ENCODE results near the gene DENND2C.

Gene DENND2C

DNA sequence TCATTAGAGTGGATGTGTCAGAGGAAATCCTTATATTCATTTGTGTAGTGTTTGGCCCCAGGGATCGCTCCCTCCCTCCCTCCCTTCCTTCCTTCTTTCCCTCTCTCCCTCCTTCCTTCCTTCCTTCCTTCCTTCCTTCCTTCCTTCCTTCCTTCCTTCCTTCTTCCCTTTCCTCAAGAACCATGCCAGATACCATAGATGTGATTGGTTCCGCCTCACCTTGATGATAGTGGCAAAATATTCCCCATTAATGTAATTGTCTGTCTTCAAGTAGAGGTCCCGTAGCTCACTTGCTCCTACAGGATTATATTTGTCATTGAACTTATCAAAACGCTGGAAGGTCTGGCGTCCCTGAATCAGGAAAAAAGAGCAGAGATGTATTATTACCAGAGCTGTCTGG lies 7.8 kb upstream of the DENND2C start:
- no peak for DNase-seq

- DNase-seq = no peak
These were observed 6.3 kb upstream of the DENND2C start for GRCh38 chr1:114676115-114676514.

GRCh38 chr1:114671939-114672275 lies 2.1 kb upstream of the DENND2C start:
- DNase-seq = no peak

GRCh38 chr1:114671011-114671938 lies 1.4 kb upstream of the DENND2C start:
- DNase-seq = no peak

DNA sequence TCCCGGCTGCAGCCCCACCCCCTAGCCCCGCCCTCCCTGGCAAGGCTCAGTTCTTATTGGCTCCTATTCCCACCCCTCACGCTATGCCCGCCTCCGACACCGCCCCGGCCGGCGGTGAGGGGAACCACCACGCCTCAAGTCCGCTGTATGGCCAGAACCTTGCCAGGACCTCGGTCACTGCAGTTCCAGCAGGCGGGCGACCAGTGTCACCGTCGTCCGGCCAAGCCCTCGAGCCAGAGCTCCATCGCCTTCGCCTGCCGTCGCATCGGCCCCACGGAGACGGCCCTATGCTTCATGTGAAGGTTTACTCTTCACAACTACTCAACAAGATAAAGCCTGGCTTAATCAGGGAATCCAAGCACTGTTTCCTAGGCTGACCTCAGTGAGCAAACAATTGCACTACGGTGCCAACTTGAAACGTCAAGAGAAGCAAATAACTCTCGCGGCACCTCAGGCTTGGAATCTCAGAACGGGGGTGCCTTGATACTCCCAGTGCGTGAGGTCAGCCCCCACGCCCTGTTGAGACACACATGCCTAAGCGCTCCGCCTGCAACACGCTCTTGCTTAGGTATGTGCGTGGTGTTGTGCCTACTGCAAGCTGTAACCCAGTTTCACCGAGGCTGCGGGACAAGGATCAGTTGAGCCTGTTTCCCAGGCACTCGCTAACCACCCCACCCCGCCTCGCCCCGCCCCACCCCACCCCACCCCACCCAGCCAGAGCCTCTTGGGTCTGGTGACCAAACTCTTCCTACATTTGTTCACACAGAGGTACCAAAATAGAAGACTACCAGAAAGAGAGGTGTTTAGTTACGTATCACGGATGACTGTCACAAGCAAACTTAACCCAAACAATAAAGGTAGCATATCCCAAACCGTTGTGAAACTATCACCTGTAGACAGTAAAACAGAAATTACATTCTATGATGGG lies 498 bp upstream of the DENND2C start:
- peak; percentile 93 for DNase-seq

DNA sequence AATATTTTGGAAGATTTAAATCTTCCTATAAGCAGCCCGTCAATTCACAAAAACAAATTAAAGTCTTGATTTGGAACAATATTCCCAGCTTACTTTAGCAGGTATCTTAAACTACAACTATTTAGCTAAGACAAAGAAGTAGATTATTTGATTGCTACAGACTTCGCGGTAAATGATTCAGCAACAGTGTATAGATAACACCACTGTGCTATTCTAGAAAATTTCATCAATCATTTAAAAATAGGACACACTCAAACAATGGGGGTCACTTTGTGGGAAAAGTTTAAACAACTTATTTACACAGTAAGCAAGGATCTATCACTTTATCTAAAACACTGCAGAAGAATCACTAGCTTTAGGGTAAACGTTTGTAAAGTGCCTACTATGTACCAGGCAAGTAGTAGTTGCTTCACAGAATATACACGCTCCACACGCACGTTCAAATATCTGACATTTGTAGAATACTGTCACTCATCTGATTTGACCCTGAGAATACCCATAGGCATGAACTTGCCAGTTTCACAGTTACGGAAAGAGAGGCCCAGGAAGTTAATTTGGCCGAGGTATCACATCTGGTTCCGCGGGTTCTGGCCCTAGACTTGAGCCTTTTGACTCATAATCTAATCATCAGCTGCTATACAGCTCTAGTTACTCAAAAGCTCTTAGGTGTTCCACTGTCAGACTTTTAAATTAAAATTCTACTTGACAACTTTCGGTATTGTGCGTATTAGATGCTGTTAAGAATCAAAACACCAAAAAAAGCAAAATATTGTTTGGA lies 876 bp downstream of the DENND2C start:
- DNase-seq = no peak

GRCh38 chr1:114668373-114668772 lies 1.5 kb downstream of the DENND2C start:
- no peak for DNase-seq

GRCh38 chr1:114666954-114667353 lies 2.9 kb downstream of the DENND2C start:
- DNase-seq = no peak

GRCh38 chr1:114660238-114660637 lies 9.6 kb downstream of the DENND2C start:
- no peak for DNase-seq

- DNase-seq = no peak
These were observed 18.0 kb downstream of the DENND2C start for GRCh38 chr1:114651893-114652292.

DNA sequence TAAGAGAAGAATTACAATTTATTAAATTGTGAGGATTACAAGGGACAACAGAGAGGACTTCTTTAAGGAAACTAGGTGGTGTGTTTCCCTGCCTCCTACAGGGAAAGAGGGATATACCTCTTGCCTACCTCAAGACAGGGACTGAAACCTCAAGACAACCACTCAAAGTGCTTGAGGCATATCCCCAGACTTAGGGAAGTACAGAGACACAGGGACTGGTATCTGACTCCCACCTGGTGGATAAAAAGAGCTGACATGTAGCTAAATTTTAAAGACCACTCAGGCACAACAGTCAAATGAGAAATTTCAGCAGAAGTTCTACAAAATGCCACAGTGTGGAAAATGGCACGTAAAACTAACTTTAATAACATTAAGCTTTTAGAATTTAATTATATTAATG lies 21.3 kb downstream of the DENND2C start:
- no peak for DNase-seq

DNA sequence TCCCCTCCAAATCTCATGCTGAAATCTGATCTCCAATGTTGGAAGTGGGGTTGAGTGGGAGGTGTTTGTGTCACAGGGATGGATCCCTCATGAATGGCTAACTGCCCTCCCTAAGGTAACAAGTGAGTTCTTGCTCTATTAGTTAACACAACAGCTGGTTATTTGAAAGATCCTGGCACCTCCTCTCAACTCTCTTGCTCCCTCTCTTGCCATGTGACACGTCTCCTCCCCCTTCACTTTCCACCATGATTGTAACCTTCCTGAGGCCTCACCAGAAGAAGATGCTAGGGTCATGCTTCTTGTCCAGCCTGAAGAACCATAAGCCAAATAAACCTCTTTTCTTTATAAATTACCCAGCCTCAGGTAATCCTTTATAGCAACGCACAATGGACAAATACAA lies 28.5 kb downstream of the DENND2C start:
- DNase-seq = no peak

DNA sequence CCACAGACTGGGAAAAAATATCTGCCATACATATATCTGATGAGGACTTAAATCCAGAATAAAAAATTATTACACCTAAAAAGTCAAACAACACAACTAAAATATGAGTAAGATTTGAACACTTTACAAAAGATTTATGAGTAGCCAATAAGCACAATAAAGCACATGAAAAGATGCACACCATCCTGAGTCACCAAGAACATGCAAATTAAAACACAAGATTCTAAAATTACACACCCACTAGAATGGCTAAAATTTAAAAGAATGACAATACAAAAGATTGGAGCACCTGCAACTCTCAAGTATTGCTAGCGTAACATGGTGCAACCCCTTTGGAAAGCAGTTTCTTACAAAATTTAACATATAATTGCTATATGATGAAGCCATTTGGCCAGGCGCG lies 30.9 kb downstream of the DENND2C start:
- no peak for DNase-seq

DNA sequence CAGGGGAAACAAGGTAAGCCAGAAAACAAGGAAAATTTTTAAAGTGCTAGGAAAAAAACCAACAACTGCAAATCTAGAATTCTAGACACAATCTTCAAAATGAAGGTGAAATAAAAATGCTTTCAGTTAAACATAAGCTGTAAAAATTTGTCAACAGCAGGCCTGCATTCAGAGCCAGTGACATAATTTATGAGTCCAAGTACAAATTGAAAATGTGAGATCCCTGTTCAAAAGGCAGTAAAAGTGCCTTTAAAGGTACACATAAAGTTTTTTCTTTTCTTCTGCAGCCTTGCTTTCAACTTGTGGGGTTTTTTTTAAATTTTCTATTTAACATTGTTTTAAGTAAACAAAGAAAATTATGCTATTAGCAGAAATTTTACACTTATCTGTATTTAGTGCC lies 37.4 kb downstream of the DENND2C start:
- no peak for DNase-seq

- DNase-seq = no peak
These were observed 42.7 kb downstream of the DENND2C start for GRCh38 chr1:114627107-114627506.

GRCh38 chr1:114623364-114623763 lies 46.5 kb downstream of the DENND2C start:
- no peak for DNase-seq

- DNase-seq = no peak
These were observed 49.4 kb downstream of the DENND2C start for GRCh38 chr1:114620419-114620818.

- no peak for DNase-seq
These were observed 51.2 kb downstream of the DENND2C start for GRCh38 chr1:114618606-114619005.

DNA sequence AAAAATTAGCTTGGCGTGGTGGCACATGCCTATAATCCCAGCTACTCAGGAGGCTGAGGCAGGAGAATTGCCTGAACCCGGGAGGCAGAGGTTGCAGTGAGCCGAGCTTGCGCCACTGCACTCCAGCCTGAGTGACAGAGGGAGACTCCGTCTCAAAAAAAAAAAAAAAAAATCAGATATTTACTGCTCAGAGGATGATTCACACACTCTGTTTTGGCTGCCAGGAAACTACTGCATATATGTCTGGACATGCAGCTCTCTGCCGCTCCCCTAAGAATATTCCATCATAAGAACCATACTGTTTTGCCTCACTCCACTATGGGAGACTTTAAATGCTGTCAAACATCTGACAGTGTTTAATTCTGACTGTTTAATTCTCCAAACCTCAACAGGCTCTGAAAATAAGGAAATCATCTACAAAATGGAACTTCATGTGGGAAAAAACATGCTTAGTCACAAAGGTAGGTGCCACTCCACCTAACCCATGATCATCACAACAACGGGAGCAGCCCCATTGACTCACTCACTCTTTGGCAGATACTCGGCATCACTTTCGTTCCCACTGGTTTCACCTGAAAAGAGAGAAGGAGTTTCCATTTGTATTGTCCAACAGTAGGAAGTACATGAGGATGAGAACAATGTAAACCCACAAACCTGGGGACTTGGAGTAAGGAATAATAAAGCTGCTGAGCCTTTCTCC lies 59.2 kb downstream of the DENND2C start:
- DNase-seq = no peak

- no peak for DNase-seq
These were observed 60.0 kb downstream of the DENND2C start for GRCh38 chr1:114609826-114610225.

DNA sequence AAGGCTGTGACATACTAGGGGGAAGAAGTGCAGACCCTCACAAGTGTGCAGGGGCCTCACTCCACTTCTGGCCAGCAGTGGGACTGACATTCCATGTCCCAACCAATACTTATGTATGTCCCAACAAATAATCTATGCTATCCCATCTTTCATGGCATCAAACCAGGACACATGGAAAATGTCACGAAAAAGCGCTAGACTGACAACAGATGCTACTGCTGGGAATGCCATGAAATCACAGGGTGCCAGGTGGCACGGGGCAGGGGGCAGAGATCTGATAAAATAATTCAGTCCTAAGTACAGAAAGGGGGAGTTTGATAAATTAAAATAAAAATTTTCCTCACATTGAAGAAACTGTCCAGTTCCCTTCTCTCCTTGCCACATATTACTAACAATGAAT lies 60.8 kb downstream of the DENND2C start:
- no peak for DNase-seq

DNA sequence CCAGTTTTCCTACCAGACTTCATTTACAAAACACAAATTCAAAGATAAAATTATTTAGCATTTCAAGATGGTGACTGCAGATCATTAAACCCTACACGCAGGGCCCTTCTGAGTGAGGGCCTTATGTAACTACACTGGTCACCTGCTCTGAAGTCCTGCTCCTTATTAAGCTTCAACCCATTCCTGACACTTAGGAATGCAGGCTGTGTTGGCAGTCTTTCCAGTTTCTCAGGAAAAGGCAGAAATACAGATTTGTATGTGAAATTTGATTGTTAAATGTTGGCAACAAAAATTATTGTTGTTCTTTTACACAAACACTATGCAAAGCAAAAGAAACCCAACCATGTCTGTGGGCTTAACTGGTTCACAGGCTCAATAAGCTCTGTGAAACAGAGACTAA lies 62.6 kb downstream of the DENND2C start:
- no peak for DNase-seq

DNA sequence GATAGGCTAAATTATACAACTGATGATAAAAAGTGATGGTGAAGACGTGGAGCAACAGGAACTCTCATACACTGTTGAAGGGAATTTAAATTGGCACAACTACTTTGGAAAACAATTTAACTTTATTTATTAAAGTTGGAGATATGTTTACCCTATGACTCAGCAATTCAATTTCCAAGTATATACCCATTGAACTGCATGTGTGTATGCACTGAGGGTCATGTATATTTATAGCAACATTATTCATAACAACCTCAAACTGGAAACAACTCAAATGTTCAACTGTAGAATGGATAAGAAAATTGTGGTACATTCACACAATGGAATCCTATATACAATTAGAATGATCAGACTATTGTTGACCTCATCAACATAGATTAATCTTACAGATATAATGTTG lies 71.9 kb downstream of the DENND2C start:
- DNase-seq = no peak
